ENCODE results near the gene COL16A1.
A peak's percentile ranks its signal among the peaks of the same experiment; 100 is the strongest.

Gene COL16A1

DNA sequence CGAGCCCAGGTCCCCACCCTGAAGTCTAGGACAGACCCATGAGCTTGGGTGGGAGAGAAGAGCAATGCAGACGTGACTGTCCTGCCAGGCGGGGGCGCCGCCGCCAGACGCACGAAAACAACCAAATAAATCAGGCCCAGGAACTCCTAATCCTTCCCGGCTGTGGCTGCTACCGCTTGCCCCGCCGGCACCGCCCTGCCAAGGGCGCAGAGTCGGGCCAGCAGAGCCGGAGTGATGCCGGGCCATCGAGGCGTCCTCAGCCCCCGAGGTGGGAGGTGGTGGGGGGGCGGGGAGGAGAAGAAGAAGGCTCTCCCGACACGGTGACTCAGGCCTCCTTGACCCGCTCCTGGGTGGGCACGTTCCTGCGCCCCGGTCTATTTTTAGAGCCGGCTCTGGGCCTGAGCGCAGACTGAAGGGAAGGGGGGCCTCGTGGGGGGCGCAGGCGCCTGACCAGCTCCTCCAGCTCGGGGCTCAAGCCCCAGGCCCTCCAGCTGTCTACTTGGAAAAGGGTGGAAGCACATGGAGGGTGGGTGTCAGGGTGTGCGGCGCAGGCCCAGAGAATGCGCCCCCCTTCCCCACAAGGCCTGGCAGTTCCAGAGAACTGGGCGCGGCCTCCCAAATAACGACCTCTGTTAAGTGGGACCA is 10.7 kb upstream of the COL16A1 start:
- peak overlapping the region; percentile 67 for H2AFZ ChIP-seq (ENCODE audit: low read length)
- no peaks in the 10 kb centered on the region for H4K20me1 ChIP-seq (ENCODE audit: insufficient read depth, low read length)
- H3K4me1 ChIP-seq (ENCODE audit: low read length): 0 out of 2 replicates have a peak, but pooled peaks cover 4% of the 10 kb centered on the region
- DNase-seq: peak; percentile 47
- H3F3A ChIP-seq (ENCODE audit: insufficient read depth, low read length): no peaks in the 10 kb centered on the region
- peak overlapping the region; percentile 96 for H3K4me2 ChIP-seq (ENCODE audit: low read depth, low read length)
- H3K36me3 ChIP-seq (replicated peaks; ENCODE audit: insufficient read depth, low read length): no peaks in the 10 kb centered on the region
- H3K4me3 ChIP-seq (ENCODE audit: low read length): peak overlapping the region; percentile 63
- no peaks in the 10 kb centered on the region for H3K9me3 ChIP-seq (replicated peaks; ENCODE audit: insufficient read depth, low read length)
- peaks cover 39% of the 10 kb centered on the region for H3K27me3 ChIP-seq (replicated peaks; ENCODE audit: insufficient read depth, low read length)
- H3K9ac ChIP-seq (ENCODE audit: low read length): peak overlapping the region; percentile 5; the same call in 1 of the 2 replicates
- H3K9me2 ChIP-seq (replicated peaks; ENCODE audit: insufficient read depth, low read length): no peaks in the 10 kb centered on the region
- H3K27ac ChIP-seq (ENCODE audit: low read length): no peak overlapping the region
- no peak for TF ChIP-seq EZH2 (optimal IDR thresholded peaks at IDR 0.05; ENCODE audit: low read depth, low read length)
- TF ChIP-seq, protein P1, sequence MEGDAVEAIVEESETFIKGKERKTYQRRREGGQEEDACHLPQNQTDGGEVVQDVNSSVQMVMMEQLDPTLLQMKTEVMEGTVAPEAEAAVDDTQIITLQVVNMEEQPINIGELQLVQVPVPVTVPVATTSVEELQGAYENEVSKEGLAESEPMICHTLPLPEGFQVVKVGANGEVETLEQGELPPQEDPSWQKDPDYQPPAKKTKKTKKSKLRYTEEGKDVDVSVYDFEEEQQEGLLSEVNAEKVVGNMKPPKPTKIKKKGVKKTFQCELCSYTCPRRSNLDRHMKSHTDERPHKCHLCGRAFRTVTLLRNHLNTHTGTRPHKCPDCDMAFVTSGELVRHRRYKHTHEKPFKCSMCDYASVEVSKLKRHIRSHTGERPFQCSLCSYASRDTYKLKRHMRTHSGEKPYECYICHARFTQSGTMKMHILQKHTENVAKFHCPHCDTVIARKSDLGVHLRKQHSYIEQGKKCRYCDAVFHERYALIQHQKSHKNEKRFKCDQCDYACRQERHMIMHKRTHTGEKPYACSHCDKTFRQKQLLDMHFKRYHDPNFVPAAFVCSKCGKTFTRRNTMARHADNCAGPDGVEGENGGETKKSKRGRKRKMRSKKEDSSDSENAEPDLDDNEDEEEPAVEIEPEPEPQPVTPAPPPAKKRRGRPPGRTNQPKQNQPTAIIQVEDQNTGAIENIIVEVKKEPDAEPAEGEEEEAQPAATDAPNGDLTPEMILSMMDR (IDR thresholded peaks at IDR 0.05; ENCODE audit: low read length): peak; percentile 70
- H3K79me2 ChIP-seq (ENCODE audit: low read length): no peaks in the 10 kb centered on the region

DNA sequence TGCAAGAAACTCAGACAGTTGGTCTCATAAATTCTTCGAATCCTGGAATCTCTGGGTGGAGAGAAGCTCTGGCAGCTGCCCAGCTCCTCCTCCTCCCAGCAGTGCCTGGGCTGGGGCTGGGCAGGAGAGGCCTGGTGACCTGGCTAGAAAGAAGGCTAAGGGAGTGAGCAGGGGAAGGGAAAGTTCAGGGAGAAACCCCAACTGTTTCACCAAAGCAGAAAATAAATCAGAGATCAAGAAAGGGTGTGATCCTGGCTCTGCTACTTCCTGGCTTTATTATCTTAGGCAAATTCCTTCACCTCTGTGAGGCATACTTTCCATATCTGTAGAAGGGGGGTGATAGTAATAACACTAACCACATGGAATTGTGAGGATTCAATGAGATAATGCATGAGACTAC is 8.8 kb upstream of the COL16A1 start:
- H3K4me3 ChIP-seq (ENCODE audit: low read length): no peak overlapping the region
- TF ChIP-seq, protein P1 (IDR thresholded peaks at IDR 0.05; ENCODE audit: low read length): no peak
- TF ChIP-seq EZH2phosphoT487 (IDR thresholded peaks at IDR 0.05; ENCODE audit: low read length) (no peak), EZH2 (optimal IDR thresholded peaks at IDR 0.05; ENCODE audit: low read depth, low read length) (no peak)

DNA sequence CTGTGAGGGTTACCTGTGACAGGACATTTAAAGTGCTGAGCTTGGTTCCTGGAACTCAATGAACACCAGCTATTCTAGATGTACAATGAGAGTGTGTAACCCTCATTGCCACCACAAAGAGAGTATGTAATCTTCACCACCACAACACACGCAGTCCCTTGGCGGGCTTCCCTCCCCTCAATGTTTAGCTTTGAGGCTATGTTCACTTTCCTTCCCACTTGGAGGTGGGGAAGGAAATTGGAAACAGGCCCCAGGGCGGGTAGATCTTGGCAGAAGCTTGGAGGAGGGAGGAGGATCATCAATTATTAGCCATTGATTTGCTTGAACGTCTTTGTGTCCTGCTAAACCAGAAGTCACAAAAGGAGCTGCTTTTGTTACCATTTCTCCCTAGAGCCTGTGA is 8.3 kb upstream of the COL16A1 start:
- Histone ChIP-seq H3K4me2 (ENCODE audit: low read depth, low read length) (no peak overlapping the region), H3K27ac (ENCODE audit: low read length) (no peak overlapping the region), H3K4me3 (ENCODE audit: low read length) (no peak overlapping the region), H3K9me3 (replicated peaks; ENCODE audit: insufficient read depth, low read length) (no peaks in the 10 kb centered on the region), H3K4me1 (ENCODE audit: low read length) (0 out of 2 replicates have a peak, but pooled peaks cover 4% of the 10 kb centered on the region), H3K9me2 (replicated peaks; ENCODE audit: insufficient read depth, low read length) (no peaks in the 10 kb centered on the region), H4K20me1 (ENCODE audit: insufficient read depth, low read length) (no peaks in the 10 kb centered on the region), H3K79me2 (ENCODE audit: low read length) (no peaks in the 10 kb centered on the region), H2AFZ (ENCODE audit: low read length) (no peak overlapping the region), H3K9ac (ENCODE audit: low read length) (no peak overlapping the region), H3F3A (ENCODE audit: insufficient read depth, low read length) (no peaks in the 10 kb centered on the region), H3K36me3 (replicated peaks; ENCODE audit: insufficient read depth, low read length) (no peaks in the 10 kb centered on the region), H3K27me3 (replicated peaks; ENCODE audit: insufficient read depth, low read length) (peaks cover 28% of the 10 kb centered on the region)
- no peak for DNase-seq
- TF ChIP-seq EZH2 (optimal IDR thresholded peaks at IDR 0.05; ENCODE audit: low read depth, low read length) (no peak), EZH2phosphoT487 (IDR thresholded peaks at IDR 0.05; ENCODE audit: low read length) (no peak)
- TF ChIP-seq, protein P1 (IDR thresholded peaks at IDR 0.05; ENCODE audit: low read length): no peak

More for the DNA sequence above, 8.8 kb upstream of the COL16A1 start:
- H3K27me3 ChIP-seq (replicated peaks; ENCODE audit: insufficient read depth, low read length): peaks cover 33% of the 10 kb centered on the region
- H3K4me2 ChIP-seq (ENCODE audit: low read depth, low read length): no peak overlapping the region
- H3K36me3 ChIP-seq (replicated peaks; ENCODE audit: insufficient read depth, low read length): no peaks in the 10 kb centered on the region
- H3K9me2 ChIP-seq (replicated peaks; ENCODE audit: insufficient read depth, low read length): no peaks in the 10 kb centered on the region
- no peak overlapping the region for H3K9ac ChIP-seq (ENCODE audit: low read length)
- H2AFZ ChIP-seq (ENCODE audit: low read length): no peak overlapping the region
- no peaks in the 10 kb centered on the region for H3F3A ChIP-seq (ENCODE audit: insufficient read depth, low read length)
- H3K4me1 ChIP-seq (ENCODE audit: low read length): 0 out of 2 replicates have a peak, but pooled peaks cover 4% of the 10 kb centered on the region
- no peak for DNase-seq
- H3K79me2 ChIP-seq (ENCODE audit: low read length): no peaks in the 10 kb centered on the region
- no peak overlapping the region for H3K27ac ChIP-seq (ENCODE audit: low read length)
- H3K9me3 ChIP-seq (replicated peaks; ENCODE audit: insufficient read depth, low read length): no peaks in the 10 kb centered on the region
- no peaks in the 10 kb centered on the region for H4K20me1 ChIP-seq (ENCODE audit: insufficient read depth, low read length)

All from MM.1S (cell line).